Endodermal cell (in vitro differentiated cells): ENCODE measurements around the gene ADARB1. TPM values are rescaled to one million over a fixed set of nuclear protein-coding genes. Genes with fewer than 3 reads are reported as not detected.

Experiments
- DNase-seq: peaks from one replicate; pipeline ENCODE4 v3.0.0-alpha.2; 2017
- H3K27ac ChIP-seq: 2 replicates; pipeline ENCODE4 v1.5.1; 2013; ENCODE audit warnings: mild to moderate bottlenecking, low read depth, low read length, moderate library complexity
- H3K27me3 ChIP-seq: 2 replicates; pipeline ENCODE4 v1.6.1; 2013; ENCODE audit warnings: mild to moderate bottlenecking, low read length, moderate library complexity; ENCODE audit not compliant: insufficient read depth, control insufficient read depth, poor library complexity, severe bottlenecking
- H3K36me3 ChIP-seq: 2 replicates; pipeline ENCODE4 v1.7.0; 2013; ENCODE audit warnings: mild to moderate bottlenecking, low read length, moderate library complexity; ENCODE audit not compliant: control insufficient read depth, insufficient read depth
- H3K4me1 ChIP-seq: one replicate; pipeline ENCODE4 v1.7.0; 2013; ENCODE audit warnings: low read length; ENCODE audit not compliant: control insufficient read depth, insufficient read depth
- H3K4me3 ChIP-seq: 2 replicates; pipeline ENCODE4 v1.5.1; 2013; ENCODE audit warnings: mild to moderate bottlenecking, low read length, moderate library complexity
- H3K9ac ChIP-seq: 2 replicates; pipeline ENCODE4 v1.6.1; 2013; ENCODE audit warnings: mild to moderate bottlenecking, low read length, moderate library complexity; ENCODE audit not compliant: poor library complexity, severe bottlenecking; ENCODE audit errors: extremely low read depth
- H3K9me3 ChIP-seq: 2 replicates; pipeline ENCODE4 v1.6.1; 2013; ENCODE audit warnings: mild to moderate bottlenecking, low read length, moderate library complexity; ENCODE audit not compliant: control insufficient read depth
- H3K27ac Mint-ChIP-seq: 2 replicates; pipeline ENCODE4 v1.8.0; 2020; ENCODE audit warnings: mixed read lengths
- H3K27me3 Mint-ChIP-seq: 2 replicates; pipeline ENCODE4 v1.8.0; 2021; ENCODE audit warnings: mild to moderate bottlenecking, mixed read lengths; ENCODE audit not compliant: insufficient read depth
- H3K36me3 Mint-ChIP-seq: 2 replicates; pipeline ENCODE4 v1.8.0; 2020; ENCODE audit warnings: low read depth, mixed read lengths
- H3K4me1 Mint-ChIP-seq: 2 replicates; pipeline ENCODE4 v1.8.0; 2020; ENCODE audit warnings: mixed read lengths
- H3K4me3 Mint-ChIP-seq: 2 replicates; pipeline ENCODE4 v1.8.0; 2020; ENCODE audit warnings: mild to moderate bottlenecking, moderate library complexity, mixed read lengths
- H3K9me3 Mint-ChIP-seq: 2 replicates; pipeline ENCODE4 v1.8.0; 2020; ENCODE audit warnings: mild to moderate bottlenecking, mixed read lengths
- CTCF ChIP-seq: fragments of 200-600 bp; sonication (generic); conservative IDR thresholded peaks from 2 replicates; pipeline ENCODE4 v1.5.0; 2021; ENCODE audit warnings: antibody characterized with exemption, mild to moderate bottlenecking
- WGBS, 2 experiments: methylation state at CpG; one replicate each; pipeline versions ENCODE4 v1.1.5 to v1.1.7; 2013; ENCODE audit warnings: missing lambda C conversion rate in 2 of 2, mixed read lengths in 1 of 2; ENCODE audit not compliant: insufficient coverage in 1 of 2, insufficient read length in 1 of 2; 5-methylcytosine and 5-hydroxymethylcytosine counted together
- total RNA-seq, 2 donors: library from RNA; stranded (reverse); fragmentation: NEBNext Ultra II Directional in 1 of 2; extraction: Animal tissue kit (Norgen Biotek cat#: 25700) in 1 of 2; gene quantifications; 2 replicates in 1 of 2; 3 replicates in 1 of 2; pipeline ENCODE4 v1.2.1, GENCODE V29; 2021

ADARB1 gene
- total RNA-seq, 2 donors from 2014 or later: 11.5 to 20.1 TPM

DNA sequence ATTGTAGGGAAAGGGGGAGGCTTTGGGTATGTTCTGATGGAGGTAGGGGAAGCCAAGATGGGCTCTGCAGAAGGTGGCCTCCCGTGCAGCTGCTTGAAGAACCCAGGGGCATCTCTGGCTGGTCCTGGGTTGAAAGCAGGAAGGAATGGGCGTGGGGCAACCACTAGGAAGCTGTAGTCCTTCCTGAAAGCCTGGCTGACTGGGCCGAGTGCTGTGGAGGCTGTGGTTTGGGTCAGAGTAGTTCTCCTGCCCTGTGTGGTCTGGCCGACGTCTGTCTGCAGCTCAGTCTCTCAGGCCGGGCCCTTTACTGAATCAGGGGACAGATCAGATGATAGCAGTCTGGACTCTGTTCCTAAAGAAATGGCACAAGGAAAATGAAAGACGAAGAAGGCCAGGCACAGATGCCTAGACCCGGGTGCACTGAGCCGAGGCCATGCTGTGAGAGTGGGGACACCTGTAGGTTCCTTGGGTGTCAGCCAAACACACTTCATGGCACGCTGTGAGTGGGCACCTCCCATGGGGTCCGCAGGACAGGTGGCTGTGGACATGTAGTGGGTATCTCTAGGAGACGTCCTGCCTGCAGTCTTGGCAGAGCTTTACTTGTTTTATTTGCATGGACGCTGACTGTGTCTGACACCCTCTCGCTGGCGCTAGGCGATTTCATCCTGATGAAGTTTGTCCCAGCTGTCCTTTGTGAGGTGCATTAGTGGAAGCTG, 126.4 kb downstream of the ADARB1 start:
- H3K36me3 ChIP-seq: no peaks in the 10 kb centered on the region
- H3K9me3 ChIP-seq: no peaks in the 10 kb centered on the region
- no peak overlapping the region for H3K4me3 ChIP-seq
- H3K27ac ChIP-seq: no peak overlapping the region
- WGBS, 2 experiments: 85 to 93% methylated on average over 11 to 16 of the region's 16 CpGs
- H3K27me3 ChIP-seq: no peaks in the 10 kb centered on the region
- H3K4me3 Mint-ChIP-seq: no peak overlapping the region
- no peaks in the 10 kb centered on the region for H3K4me1 ChIP-seq
- H3K9me3 Mint-ChIP-seq: no peaks in the 10 kb centered on the region
- peaks cover 5% of the 10 kb centered on the region for H3K36me3 Mint-ChIP-seq
- no peaks in the 10 kb centered on the region for H3K27me3 Mint-ChIP-seq
- TF ChIP-seq CTCF: no peak
- no peak for DNase-seq
- no peaks in the 10 kb centered on the region for H3K4me1 Mint-ChIP-seq
- no peak overlapping the region for H3K9ac ChIP-seq
- no peak overlapping the region for H3K27ac Mint-ChIP-seq

GRCh38 chr21:45202344-45202743, 128.0 kb downstream of the ADARB1 start:
- no peak overlapping the region for H3K9ac ChIP-seq
- no peaks in the 10 kb centered on the region for H3K9me3 ChIP-seq
- H3K9me3 Mint-ChIP-seq: no peaks in the 10 kb centered on the region
- 94 to 98% methylated on average over 7 to 9 of the region's 9 CpGs for WGBS, 2 experiments
- H3K4me1 ChIP-seq: peaks cover 4% of the 10 kb centered on the region
- peaks cover 5% of the 10 kb centered on the region for H3K36me3 Mint-ChIP-seq
- TF ChIP-seq CTCF: no peak
- no peaks in the 10 kb centered on the region for H3K27me3 Mint-ChIP-seq
- H3K27ac Mint-ChIP-seq: no peak overlapping the region
- no peak overlapping the region for H3K4me3 Mint-ChIP-seq
- no peak overlapping the region for H3K27ac ChIP-seq
- H3K27me3 ChIP-seq: no peaks in the 10 kb centered on the region
- H3K36me3 ChIP-seq: no peaks in the 10 kb centered on the region
- no peak for DNase-seq
- no peak overlapping the region for H3K4me3 ChIP-seq
- H3K4me1 Mint-ChIP-seq: peaks cover 6% of the 10 kb centered on the region

GRCh38 chr21:45202889-45203288, 128.5 kb downstream of the ADARB1 start:
- no peaks in the 10 kb centered on the region for H3K9me3 Mint-ChIP-seq
- H3K36me3 ChIP-seq: no peaks in the 10 kb centered on the region
- peaks cover 5% of the 10 kb centered on the region for H3K36me3 Mint-ChIP-seq
- H3K27me3 ChIP-seq: no peaks in the 10 kb centered on the region
- no peaks in the 10 kb centered on the region for H3K9me3 ChIP-seq
- H3K4me1 ChIP-seq: peaks cover 4% of the 10 kb centered on the region
- no peak for DNase-seq
- no peak overlapping the region for H3K4me3 Mint-ChIP-seq
- H3K27me3 Mint-ChIP-seq: no peaks in the 10 kb centered on the region
- no peak overlapping the region for H3K9ac ChIP-seq
- no peak for TF ChIP-seq CTCF
- H3K27ac ChIP-seq: no peak overlapping the region
- H3K4me3 ChIP-seq: no peak overlapping the region
- H3K4me1 Mint-ChIP-seq: peaks cover 10% of the 10 kb centered on the region
- H3K27ac Mint-ChIP-seq: no peak overlapping the region
- 89 to 91% methylated on average over 14 to 16 of the region's 16 CpGs for WGBS, 2 experiments
